Panc1 (cell line): Measurements from ENCODE around the gene SNAP47.
"Not testable (repeated sequence)": the region's sequence is repeated elsewhere in the genome, so short reads cannot be mapped to it uniquely, and the experiment has no call there.

Experiments used
- POLR2AphosphoS5 ChIP-seq: IDR thresholded peaks from 2 replicates; pipeline ENCODE4 v1.6.1; 2012; ENCODE audit warnings: mild to moderate bottlenecking, low read depth, low read length, moderate library complexity
- TF ChIP-seq, protein P1 (sequence below): fragments of 450-650 bp; IDR thresholded peaks from 2 replicates; pipeline ENCODE4 v1.5.1; 2017; ENCODE audit warnings: mild to moderate bottlenecking

DNA sequence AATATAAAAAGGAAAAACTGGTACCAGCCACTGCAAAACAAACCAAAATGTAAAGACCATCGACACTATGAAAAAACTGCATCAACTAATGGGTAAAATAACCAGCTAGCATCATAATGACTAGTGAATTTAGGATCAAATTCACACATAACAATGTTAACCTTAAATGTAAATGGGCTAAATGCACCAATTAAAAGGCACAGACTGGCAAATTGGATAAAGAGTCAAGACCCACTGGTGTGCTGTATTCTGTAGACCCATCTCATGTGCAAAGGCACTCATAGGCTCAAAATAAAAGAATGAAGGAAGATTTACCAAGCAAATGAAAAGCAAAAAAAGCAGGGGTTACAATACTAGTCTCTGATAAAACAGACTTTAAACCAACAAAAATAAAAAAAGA is 33.6 kb upstream of the SNAP47 start:
- TF ChIP-seq, protein P1, sequence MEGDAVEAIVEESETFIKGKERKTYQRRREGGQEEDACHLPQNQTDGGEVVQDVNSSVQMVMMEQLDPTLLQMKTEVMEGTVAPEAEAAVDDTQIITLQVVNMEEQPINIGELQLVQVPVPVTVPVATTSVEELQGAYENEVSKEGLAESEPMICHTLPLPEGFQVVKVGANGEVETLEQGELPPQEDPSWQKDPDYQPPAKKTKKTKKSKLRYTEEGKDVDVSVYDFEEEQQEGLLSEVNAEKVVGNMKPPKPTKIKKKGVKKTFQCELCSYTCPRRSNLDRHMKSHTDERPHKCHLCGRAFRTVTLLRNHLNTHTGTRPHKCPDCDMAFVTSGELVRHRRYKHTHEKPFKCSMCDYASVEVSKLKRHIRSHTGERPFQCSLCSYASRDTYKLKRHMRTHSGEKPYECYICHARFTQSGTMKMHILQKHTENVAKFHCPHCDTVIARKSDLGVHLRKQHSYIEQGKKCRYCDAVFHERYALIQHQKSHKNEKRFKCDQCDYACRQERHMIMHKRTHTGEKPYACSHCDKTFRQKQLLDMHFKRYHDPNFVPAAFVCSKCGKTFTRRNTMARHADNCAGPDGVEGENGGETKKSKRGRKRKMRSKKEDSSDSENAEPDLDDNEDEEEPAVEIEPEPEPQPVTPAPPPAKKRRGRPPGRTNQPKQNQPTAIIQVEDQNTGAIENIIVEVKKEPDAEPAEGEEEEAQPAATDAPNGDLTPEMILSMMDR = not testable (repeated sequence)
- TF ChIP-seq POLR2AphosphoS5 = not testable (repeated sequence)
